Urinary bladder (tissue), 4 donors: Measurements from ENCODE around the gene ITPK1. TPM values are rescaled to one million over a fixed set of nuclear protein-coding genes. Genes with fewer than 3 reads are reported as not detected.
"Not testable (repeated sequence)": the region's sequence is repeated elsewhere in the genome, so short reads cannot be mapped to it uniquely, and the experiment has no call there.

Source experiments
- DNase-seq: peaks from one replicate; pipeline ENCODE4 v3.0.0-alpha.2; 2015; ENCODE audit errors: extremely low spot score
- H3K27ac ChIP-seq: one replicate; pipeline ENCODE4 v1.5.1; 2013; ENCODE audit warnings: low read depth, mild to moderate bottlenecking, moderate library complexity
- H3K36me3 ChIP-seq: one replicate; pipeline ENCODE4 v1.6.1; 2013; ENCODE audit warnings: mild to moderate bottlenecking, moderate library complexity; ENCODE audit not compliant: insufficient read depth
- H3K4me1 ChIP-seq: one replicate; pipeline ENCODE4 v1.6.1; 2013; ENCODE audit warnings: mild to moderate bottlenecking, moderate library complexity; ENCODE audit not compliant: insufficient read depth
- H3K4me3 ChIP-seq: one replicate; pipeline ENCODE4 v1.5.1; 2013; ENCODE audit warnings: low read depth, low read length
- WGBS: extraction: QIAGEN DNeasy Blood & Tissue Kit; methylation state at CpG from one replicate; pipeline ENCODE4 v1.1.7; 2013; 5-methylcytosine and 5-hydroxymethylcytosine counted together
- polyA plus RNA-seq: library from polyadenylated mRNA; stranded (reverse); fragments of 200-250 nt; gene quantifications from one replicate; pipeline ENCODE4 v1.2.3, GENCODE V29; 2013
- total RNA-seq: library from RNA; depleted of rRNA; stranded (reverse); fragments of >200 nt; gene quantifications from one replicate; pipeline ENCODE4 v1.2.3, GENCODE V29; 2014
- donor health status: healthy with polysubstance abuse.
- donor health status: healthy.

The ITPK1 gene
- total and polyA plus RNA-seq, 2 donors = 15.8 to 109 TPM

GRCh38 chr14:93105856-93106255 lies 9.9 kb downstream of the ITPK1 start:
- H3K4me3 ChIP-seq, H3K4me1 ChIP-seq, DNase-seq, H3K27ac ChIP-seq, H3K36me3 ChIP-seq: not testable (repeated sequence)
- 93% methylated on average over 10 of the region's 10 CpGs for WGBS

GRCh38 chr14:93105362-93105761 lies 10.4 kb downstream of the ITPK1 start:
- Histone ChIP-seq H3K4me3 (no peak overlapping the region), H3K36me3 (no peaks in the 10 kb centered on the region), H3K27ac (no peak overlapping the region), H3K4me1 (no peaks in the 10 kb centered on the region)
- 73% methylated on average over 7 of the region's 7 CpGs for whole genome bisulfite sequencing
- no peak for DNase-seq

- H3K36me3 ChIP-seq = no peaks in the 10 kb centered on the region
- 75% methylated on average over 6 of the region's 6 CpGs for WGBS
- H3K4me3 ChIP-seq = no peak overlapping the region
- DNase-seq = no peak
- no peak overlapping the region for H3K27ac ChIP-seq
- no peaks in the 10 kb centered on the region for H3K4me1 ChIP-seq
These were observed 10.8 kb downstream of the ITPK1 start for GRCh38 chr14:93104961-93105360.

DNA sequence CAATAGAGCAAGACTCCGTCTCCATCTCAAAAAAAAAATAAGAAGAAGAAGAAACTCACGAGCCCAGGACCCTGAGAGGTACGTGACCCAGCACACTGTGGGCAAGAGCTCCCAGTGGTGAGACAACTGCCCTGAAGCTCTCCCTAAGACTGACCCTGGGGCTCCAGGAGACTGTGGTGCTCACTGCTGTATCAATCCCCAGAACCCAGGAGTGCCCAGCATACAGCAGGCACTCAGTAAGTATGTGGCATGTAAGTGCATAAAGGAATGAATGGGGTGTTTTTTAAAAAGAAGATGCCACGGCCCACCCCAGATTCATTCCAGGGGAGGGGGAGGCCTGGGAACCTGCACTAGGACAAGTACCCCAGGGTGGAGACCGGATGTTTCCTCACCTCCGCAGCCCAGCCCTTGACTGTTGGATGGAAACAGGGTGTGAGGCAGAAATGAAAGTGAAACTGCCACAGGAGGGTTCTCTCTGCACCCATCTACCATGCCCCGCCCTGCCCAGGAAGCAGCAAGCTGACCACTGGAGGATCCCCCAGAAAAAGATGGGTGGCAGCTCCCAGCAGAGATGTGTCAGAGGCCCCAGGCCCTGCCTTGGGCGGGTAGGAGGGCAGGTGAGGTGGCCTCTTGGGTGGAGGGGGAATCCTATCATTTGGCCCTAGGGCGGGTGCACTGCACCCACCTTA lies 12.2 kb downstream of the ITPK1 start:
- no peak for DNase-seq
- Histone ChIP-seq H3K4me1 (no peaks in the 10 kb centered on the region), H3K27ac (no peak overlapping the region), H3K36me3 (no peaks in the 10 kb centered on the region), H3K4me3 (no peak overlapping the region)
- 90% methylated on average over 9 of the region's 9 CpGs for WGBS

- Histone ChIP-seq H3K36me3 (no peaks in the 10 kb centered on the region), H3K4me1 (no peaks in the 10 kb centered on the region), H3K4me3 (no peak overlapping the region), H3K27ac (no peak overlapping the region)
- DNase-seq = no peak
- WGBS = 95% methylated on average over 10 of the region's 10 CpGs
These were observed 13.6 kb downstream of the ITPK1 start for GRCh38 chr14:93102141-93102540.

DNA sequence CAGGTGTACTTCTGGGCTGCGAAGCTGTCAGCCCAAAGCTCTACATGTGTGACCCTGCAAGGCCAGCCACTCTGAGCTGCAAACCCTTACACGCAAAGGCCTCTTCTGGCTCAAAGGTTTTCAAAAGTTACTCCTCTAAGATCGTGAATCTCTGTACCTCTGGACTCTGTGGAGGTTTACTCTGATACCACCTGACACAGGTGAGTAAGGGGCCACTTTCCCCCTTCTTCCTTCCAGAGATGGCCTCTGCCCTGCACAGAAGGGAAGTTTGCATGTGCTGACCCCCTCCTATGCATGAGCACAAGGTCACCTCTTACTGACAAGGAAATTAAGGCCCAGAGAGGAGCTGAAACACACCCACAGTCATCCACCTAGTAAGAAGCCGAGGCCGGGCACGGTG lies 14.5 kb downstream of the ITPK1 start:
- WGBS = 93% methylated on average over 6 of the region's 6 CpGs
- no peaks in the 10 kb centered on the region for H3K4me1 ChIP-seq
- no peak overlapping the region for H3K4me3 ChIP-seq

DNA sequence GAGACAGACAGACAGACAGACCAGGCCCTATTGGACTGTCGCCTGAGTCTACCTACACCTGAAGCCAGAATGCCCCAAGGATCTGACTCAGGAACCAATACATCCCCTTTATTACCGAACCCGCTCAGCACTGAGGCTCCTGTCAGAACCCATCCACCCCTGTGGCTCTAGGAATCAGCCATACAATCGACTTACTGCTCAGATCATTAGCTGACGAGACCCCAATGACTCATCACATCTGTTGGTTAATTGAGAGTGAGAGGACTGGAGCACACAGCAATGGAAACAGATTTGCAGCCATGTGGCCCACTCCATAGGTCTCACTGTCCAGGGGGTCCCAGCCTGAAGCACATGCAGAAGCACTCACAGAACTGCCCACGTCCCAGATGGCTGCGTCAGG lies 15.2 kb downstream of the ITPK1 start:
- H3K36me3 ChIP-seq = no peaks in the 10 kb centered on the region
- DNase-seq = no peak
- no peaks in the 10 kb centered on the region for H3K4me1 ChIP-seq
- no peak overlapping the region for H3K27ac ChIP-seq
- 87% methylated on average over 7 of the region's 7 CpGs for WGBS
- no peak overlapping the region for H3K4me3 ChIP-seq

More for the DNA sequence above, 14.5 kb downstream of the ITPK1 start:
- DNase-seq = no peak
- Histone ChIP-seq H3K36me3 (no peaks in the 10 kb centered on the region), H3K27ac (no peak overlapping the region)

DNA sequence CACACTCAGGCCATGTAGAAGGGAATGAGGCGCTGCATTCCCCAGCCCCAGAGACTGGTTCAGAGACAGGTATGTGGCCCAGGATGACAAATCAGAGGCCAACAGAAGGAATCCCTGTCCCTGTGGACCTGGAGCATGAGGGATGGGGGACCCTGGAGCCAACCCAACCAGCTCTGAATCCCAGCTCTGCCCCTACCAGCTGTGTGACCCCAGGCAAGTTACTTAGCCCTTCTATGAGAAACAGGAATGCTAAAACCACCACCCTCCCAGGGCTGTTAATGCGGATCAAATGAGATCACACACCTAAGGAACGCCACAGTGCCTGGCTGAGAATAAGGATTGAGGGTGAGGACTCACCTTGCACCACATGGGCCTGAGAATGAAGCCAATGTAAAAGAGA lies 15.6 kb downstream of the ITPK1 start:
- WGBS = 99% methylated on average over 3 of the region's 3 CpGs
- no peak for DNase-seq
- Histone ChIP-seq H3K36me3 (no peaks in the 10 kb centered on the region), H3K4me3 (no peak overlapping the region), H3K4me1 (no peaks in the 10 kb centered on the region), H3K27ac (no peak overlapping the region)

DNA sequence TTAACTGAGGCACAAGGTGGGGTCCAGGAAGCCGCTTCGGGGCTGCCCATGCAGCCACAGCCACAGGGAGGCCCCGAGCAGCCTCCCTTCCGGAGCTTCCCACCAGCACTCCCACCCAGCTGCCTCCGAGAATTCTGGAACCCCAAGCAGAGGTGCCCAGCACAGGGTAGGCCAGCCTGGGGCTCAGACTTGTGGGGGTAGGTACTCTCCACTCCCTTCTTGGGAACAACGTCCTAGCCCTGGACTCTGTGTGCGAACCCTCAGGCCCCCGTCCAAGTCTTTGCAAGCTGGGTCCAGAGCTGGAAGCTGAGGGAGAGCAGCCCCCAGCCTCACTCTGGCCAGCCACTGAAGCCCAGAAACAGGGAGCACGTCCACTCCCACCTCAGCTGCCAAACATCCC lies 16.1 kb downstream of the ITPK1 start:
- no peak overlapping the region for H3K27ac ChIP-seq
- no peaks in the 10 kb centered on the region for H3K36me3 ChIP-seq
- no peak for DNase-seq
- H3K4me3 ChIP-seq = no peak overlapping the region
- H3K4me1 ChIP-seq = no peaks in the 10 kb centered on the region
- 89% methylated on average over 9 of the region's 9 CpGs for WGBS

DNA sequence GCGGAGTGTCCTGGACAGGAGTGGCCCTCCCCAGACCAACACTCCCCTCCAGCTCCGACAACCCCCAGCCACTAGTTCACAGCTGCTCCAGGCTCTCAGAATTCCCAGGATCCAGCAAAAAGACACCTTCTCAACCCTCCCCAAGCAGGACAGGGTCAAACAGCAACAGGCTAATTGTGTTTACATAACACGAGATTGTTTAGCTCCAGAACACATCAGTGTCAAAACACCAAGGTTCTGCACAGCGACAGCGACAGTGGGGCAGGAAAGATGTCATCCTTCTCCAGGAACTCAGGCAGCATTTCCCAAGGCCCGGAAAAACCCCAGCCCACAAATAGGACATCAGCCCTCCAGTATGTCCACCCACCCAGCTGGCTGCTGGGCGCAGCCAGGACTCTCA lies 16.5 kb downstream of the ITPK1 start:
- 52% methylated on average over 7 of the region's 7 CpGs for WGBS
- DNase-seq = no peak
- Histone ChIP-seq H3K4me1 (no peaks in the 10 kb centered on the region), H3K36me3 (no peaks in the 10 kb centered on the region), H3K27ac (no peak overlapping the region), H3K4me3 (no peak overlapping the region)

- H3K4me1 ChIP-seq = no peaks in the 10 kb centered on the region
- 72% methylated on average over 13 of the region's 13 CpGs for WGBS
- no peak overlapping the region for H3K4me3 ChIP-seq
- no peaks in the 10 kb centered on the region for H3K36me3 ChIP-seq
- DNase-seq = no peak
- no peak overlapping the region for H3K27ac ChIP-seq
These were observed 18.9 kb downstream of the ITPK1 start for GRCh38 chr14:93096691-93097322.

GRCh38 chr14:93095742-93096510 lies 19.8 kb downstream of the ITPK1 start:
- Histone ChIP-seq H3K4me1 (no peaks in the 10 kb centered on the region), H3K36me3 (no peaks in the 10 kb centered on the region), H3K27ac (no peak overlapping the region), H3K4me3 (no peak overlapping the region)
- DNase-seq = no peak
- WGBS = 92% methylated on average over 13 of the region's 13 CpGs

DNA sequence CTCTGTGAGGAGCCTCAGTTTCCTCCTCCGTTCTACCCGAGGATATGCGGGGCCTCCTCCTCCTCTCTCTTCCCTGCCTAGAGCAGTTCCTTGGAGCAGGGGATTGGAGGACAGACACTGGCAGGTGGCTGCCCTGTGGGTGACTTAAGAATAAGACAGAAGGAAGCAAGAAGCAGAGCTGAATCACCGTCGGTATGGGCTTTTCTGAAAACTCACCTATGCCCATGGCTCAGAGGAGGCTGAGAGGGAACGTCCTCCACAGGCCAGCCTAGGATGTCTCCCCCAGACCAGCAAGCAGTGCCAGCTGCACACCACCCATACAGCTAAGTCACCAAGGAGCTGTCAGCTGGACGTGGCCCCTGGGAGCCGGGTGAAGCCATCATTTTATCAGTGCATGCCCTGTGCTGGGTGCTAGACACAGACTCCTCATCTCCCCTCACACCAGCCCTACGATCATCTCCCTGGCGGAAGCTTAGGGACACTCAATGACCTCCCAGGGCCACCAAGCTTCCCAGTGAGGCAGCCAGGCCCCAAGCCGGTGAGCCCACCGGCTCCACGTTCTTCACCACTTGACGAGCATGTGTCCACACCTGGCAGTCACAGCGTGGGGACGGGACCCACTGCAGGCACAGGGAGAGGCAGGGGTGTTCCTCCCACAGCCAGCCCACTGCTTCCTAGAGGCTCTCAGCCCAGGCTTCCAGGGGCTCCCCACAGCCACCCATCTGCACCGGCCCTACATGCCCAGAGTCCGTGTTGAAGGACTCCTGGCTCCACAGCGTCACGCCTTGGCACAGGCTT lies 21.4 kb downstream of the ITPK1 start:
- Histone ChIP-seq H3K36me3 (no peaks in the 10 kb centered on the region), H3K4me1 (no peaks in the 10 kb centered on the region), H3K27ac (no peak overlapping the region), H3K4me3 (no peak overlapping the region)
- 92% methylated on average over 20 of the region's 20 CpGs for WGBS
- DNase-seq = no peak
